Forelimb muscle (tissue), 1 donor: ENCODE data around the gene SGO2. TPM values are rescaled to one million over a fixed set of nuclear protein-coding genes. Genes with fewer than 3 reads are reported as not detected.
"Not testable (repeated sequence)": the region's sequence is repeated elsewhere in the genome, so short reads cannot be mapped to it uniquely, and the experiment has no call there.

Experiments used
- DNase-seq: peaks from one replicate; pipeline ENCODE4 v3.0.0-alpha.2; 2013; ENCODE audit warnings: low read depth
- polyA plus RNA-seq: library from polyadenylated mRNA; unstranded; fragments of 120-200 nt; gene quantifications from one replicate; pipeline ENCODE4 v1.2.1, GENCODE V29; 2013; ENCODE audit not compliant: insufficient read length

SGO2 gene
- polyA plus RNA-seq, 1 donor, result 6.5 TPM

GRCh38 chr2:200593905-200594304 lies 67.9 kb downstream of the SGO2 start:
- DNase-seq, result no peak

- no peak for DNase-seq
These were observed 69.9 kb downstream of the SGO2 start for GRCh38 chr2:200595913-200596312.

- DNase-seq, result no peak
These were observed 71.0 kb downstream of the SGO2 start for GRCh38 chr2:200596774-200597570.

- no peak for DNase-seq
These were observed 73.2 kb downstream of the SGO2 start for GRCh38 chr2:200599206-200599605.

GRCh38 chr2:200600549-200601225 lies 74.7 kb downstream of the SGO2 start:
- no peak for DNase-seq

GRCh38 chr2:200602584-200602983 lies 76.6 kb downstream of the SGO2 start:
- no peak for DNase-seq

- DNase-seq, result no peak
These were observed 78.0 kb downstream of the SGO2 start for GRCh38 chr2:200603972-200604371.

- DNase-seq, result no peak
These were observed 78.7 kb downstream of the SGO2 start for GRCh38 chr2:200604571-200605255.

GRCh38 chr2:200608341-200609027 lies 82.5 kb downstream of the SGO2 start:
- DNase-seq, result no peak

- DNase-seq, result no peak
These were observed 83.1 kb downstream of the SGO2 start for GRCh38 chr2:200609028-200609614.

GRCh38 chr2:200610217-200610616 lies 84.2 kb downstream of the SGO2 start:
- not testable (repeated sequence) for DNase-seq

- no peak for DNase-seq
These were observed 87.7 kb downstream of the SGO2 start for GRCh38 chr2:200613692-200614091.

GRCh38 chr2:200614249-200614648 lies 88.2 kb downstream of the SGO2 start:
- DNase-seq, result no peak

GRCh38 chr2:200615247-200615646 lies 89.2 kb downstream of the SGO2 start:
- no peak for DNase-seq

- no peak for DNase-seq
These were observed 90.2 kb downstream of the SGO2 start for GRCh38 chr2:200616193-200616592.

GRCh38 chr2:200616656-200617055 lies 90.6 kb downstream of the SGO2 start:
- DNase-seq, result no peak

- DNase-seq, result no peak
These were observed 91.4 kb downstream of the SGO2 start for GRCh38 chr2:200617156-200618053.

GRCh38 chr2:200618054-200618419 lies 92.0 kb downstream of the SGO2 start:
- DNase-seq, result no peak

GRCh38 chr2:200618590-200619021 lies 92.6 kb downstream of the SGO2 start:
- DNase-seq, result no peak

GRCh38 chr2:200619279-200619678 lies 93.3 kb downstream of the SGO2 start:
- DNase-seq, result no peak
